AG04450 (cell line): ENCODE data around the gene SND1. TPM values are rescaled to one million over a fixed set of nuclear protein-coding genes. Genes with fewer than 3 reads are reported as not detected.

ENCODE experiments used
- CTCF ChIA-PET: fragments of 300-600, 350-600 bp; formaldehyde crosslinking; extraction: SDS; loops from one replicate; lab custom pipeline; 2022; ENCODE audit warnings: antibody characterized with exemption, inconsistent platforms; lab: Charles Lee
- POLR2A ChIA-PET: fragments of 350-600 bp; formaldehyde crosslinking; extraction: SDS; loops from one replicate; lab custom pipeline; 2021; ENCODE audit warnings: antibody characterized with exemption, inconsistent platforms; lab: Yijun Ruan, JAX
- DNase-seq: peaks from one replicate; pipeline ENCODE4 v3.0.0-alpha.2; 2011; ENCODE audit warnings: low read depth, low spot score
- H3K27ac ChIP-seq: one replicate; pipeline ENCODE4 v1.5.1; 2012; ENCODE audit warnings: low read depth, low read length, control low read depth
- H3K27me3 ChIP-seq: one replicate; pipeline ENCODE4 v1.6.0; 2012; ENCODE audit warnings: low read length; ENCODE audit not compliant: control insufficient read depth, insufficient read depth
- H3K4me3 ChIP-seq: 2 replicates; pipeline ENCODE4 v1.5.1; 2011; ENCODE audit warnings: mild to moderate bottlenecking, low read depth, low read length, control low read depth
- H3K9me3 ChIP-seq: 2 replicates; pipeline ENCODE4 v1.5.1; 2012; ENCODE audit warnings: low read length; ENCODE audit not compliant: control insufficient read depth, insufficient read depth
- CTCF ChIP-seq: IDR thresholded peaks from 2 replicates; pipeline ENCODE4 v1.5.1; 2011; ENCODE audit warnings: low read depth, low read length, control low read depth, inconsistent platforms
- polyA plus RNA-seq: library from polyadenylated mRNA; depleted of rRNA; stranded (reverse); fragments of >200 nt; gene quantifications from 2 replicates; pipeline ENCODE4 v1.2.3, GENCODE V29; 2011

SND1 gene
- polyA plus RNA-seq, 1 experiment: 247 TPM

GRCh38 chr7:128091106-128091505, 439.1 kb downstream of the SND1 start:
- no peaks in the 10 kb centered on the region for H3K9me3 ChIP-seq
- CTCF ChIA-PET: no interaction called here
- TF ChIP-seq CTCF: no peak
- DNase-seq: no peak
- POLR2A ChIA-PET: no interaction called here
- no peaks in the 10 kb centered on the region for H3K27me3 ChIP-seq
- H3K27ac ChIP-seq: no peak overlapping the region
- no peak overlapping the region for H3K4me3 ChIP-seq

- CTCF ChIA-PET: no interaction called here
- TF ChIP-seq CTCF: no peak
These were observed 440.2 kb downstream of the SND1 start for GRCh38 chr7:128092221-128092620.

GRCh38 chr7:128093614-128094570, 441.9 kb downstream of the SND1 start:
- no peak for TF ChIP-seq CTCF
- Histone ChIP-seq H3K27ac (peak overlapping the region; percentile 21), H3K4me3 (no peak overlapping the region), H3K27me3 (no peaks in the 10 kb centered on the region), H3K9me3 (no peaks in the 10 kb centered on the region; the same call in 1 of the 2 replicates)
- ChIA-PET POLR2A (no interaction called here), CTCF (interaction anchor here (1.0 kb wide), 2 partner anchors 42 to 116 kb away, joined by 3 to 4 read pairs; no protein-coding TSS in a partner anchor)
- no peak for DNase-seq

More at GRCh38 chr7:128092221-128092620, 440.2 kb downstream of the SND1 start:
- Histone ChIP-seq H3K4me3 (no peak overlapping the region), H3K27ac (no peak overlapping the region), H3K9me3 (no peaks in the 10 kb centered on the region), H3K27me3 (no peaks in the 10 kb centered on the region)
- DNase-seq: no peak
- POLR2A ChIA-PET: interaction anchor here (0.6 kb wide), 1 partner anchor 253 kb away, joined by 3 read pairs; no protein-coding TSS in a partner anchor

- TF ChIP-seq CTCF: no peak
- no peak overlapping the region for H3K4me3 ChIP-seq
- H3K27ac ChIP-seq: no peak overlapping the region
- no peak for DNase-seq
- H3K9me3 ChIP-seq: no peaks in the 10 kb centered on the region; the same call in 1 of the 2 replicates
- POLR2A ChIA-PET: no interaction called here
- CTCF ChIA-PET: no interaction called here
- H3K27me3 ChIP-seq: no peaks in the 10 kb centered on the region
These were observed 442.7 kb downstream of the SND1 start for GRCh38 chr7:128094686-128095085.

DNA sequence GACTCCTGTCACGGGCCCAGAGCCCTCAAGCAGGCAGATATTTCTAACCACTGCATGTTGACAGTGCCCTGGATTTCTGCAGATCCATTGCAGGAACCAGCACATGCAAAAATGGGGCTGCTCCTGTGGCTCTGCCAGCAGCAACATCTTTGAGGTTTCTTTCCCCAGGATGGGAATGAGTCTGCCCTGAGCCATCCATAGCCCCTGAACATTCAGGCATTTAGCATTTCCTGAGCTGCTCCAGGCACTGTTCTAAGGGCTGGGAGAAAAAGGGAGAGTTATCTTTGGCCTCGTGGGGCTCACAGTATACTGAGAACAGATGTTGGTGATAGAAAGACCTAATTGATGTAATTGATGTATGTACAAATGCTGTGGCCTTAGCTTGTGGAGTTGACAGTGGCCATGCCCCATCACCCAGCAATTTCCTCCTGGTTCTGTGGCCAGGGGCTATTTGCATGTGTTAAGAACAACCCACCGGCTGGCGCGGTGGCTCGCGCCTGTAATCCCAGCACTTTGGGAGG, 445.3 kb downstream of the SND1 start:
- CTCF ChIA-PET: interaction anchor here (1.8 kb wide), 1 partner anchor 112 kb away, joined by 5 read pairs; no protein-coding TSS in a partner anchor
- no peak for TF ChIP-seq CTCF
- Histone ChIP-seq H3K27me3 (no peaks in the 10 kb centered on the region), H3K4me3 (no peak overlapping the region), H3K9me3 (no peaks in the 10 kb centered on the region; the same call in 1 of the 2 replicates), H3K27ac (no peak overlapping the region)
- POLR2A ChIA-PET: no interaction called here
- no peak for DNase-seq
